K562 (cell line): ENCODE data around the gene TMEM117. TPM values are rescaled to one million over a fixed set of nuclear protein-coding genes. Genes with fewer than 3 reads are reported as not detected.

Source experiments
- ATAC-seq: fragments of 200-7000 bp; cut with Tn5 transposase; 3 replicates; pipeline ENCODE4 v1.9.1; 2020; ENCODE audit warnings: moderate library complexity
- BruUV-seq: library from RNA; stranded (reverse); fragments of 400-500 nt; replicated peaks from 2 replicates; lab custom pipeline; 2021; lab: Mats Ljungman, UMichigan
- CTCF ChIA-PET: fragments of 300-600 bp; formaldehyde crosslinking; extraction: SDS; loops from one replicate; lab custom pipeline; 2021; ENCODE audit warnings: low intra/inter-chr PET ratio; lab: Yijun Ruan, JAX
- POLR2A ChIA-PET: fragments of 300-600, 350-650 bp; sonication (Branson Sonifier 250); formaldehyde crosslinking; extraction: SDS; loops from one replicate; lab custom pipeline; 2021; ENCODE audit warnings: antibody characterized with exemption, inconsistent platforms; lab: Yijun Ruan, JAX
- DNase-seq, 4 experiments: peaks; one replicate each; pipeline versions ENCODE4 v3.0.0 to v3.0.0-alpha.2; 2011 to 2018; ENCODE audit warnings: low spot score in 3 of 4, mixed read lengths in 3 of 4; ENCODE audit errors: extremely low read depth in 1 of 4
- FAIRE-seq: peaks from 2 replicates; lab custom pipeline; 2011; peaks lifted over from hg19 to GRCh38; lab: Jason Lieb, UNC
- H2AFZ ChIP-seq: 2 replicates; pipeline ENCODE4 v1.6.0; 2011; ENCODE audit warnings: low read depth, low read length, control low read depth, inconsistent platforms
- H3K27ac ChIP-seq: fragments of 200-600 bp; 3 replicates; pipeline ENCODE4 v1.8.0; 2011; ENCODE audit warnings: low read depth, mild to moderate bottlenecking, control low read depth, inconsistent platforms, low read length, moderate library complexity, mixed read lengths; ENCODE audit errors: extremely low read depth
- H3K27me3 ChIP-seq, 2 experiments: fragments of 300-600 bp in 1 of 2; 2 replicates in 1 of 2; 3 replicates in 1 of 2; pipeline versions ENCODE4 v1.6.0 to v1.8.0; 2011; ENCODE audit warnings: inconsistent platforms in 2 of 2, low read length in 2 of 2, mild to moderate bottlenecking in 1 of 2, mixed read lengths in 1 of 2, moderate library complexity in 1 of 2; ENCODE audit not compliant: control insufficient read depth in 2 of 2, insufficient read depth in 2 of 2
- H3K36me3 ChIP-seq: fragments of 300-600 bp; 3 replicates; pipeline ENCODE4 v1.8.0; 2011; ENCODE audit warnings: mild to moderate bottlenecking, low read length, inconsistent platforms; ENCODE audit not compliant: control insufficient read depth, insufficient read depth
- H3K4me1 ChIP-seq, 2 experiments: fragments of 200-600 bp in 1 of 2; replicated peaks in 1 of 2; 2 replicates in 1 of 2; 3 replicates in 1 of 2; pipeline versions ENCODE4 v1.5.1 to v1.8.0; 2011; ENCODE audit warnings: inconsistent platforms in 2 of 2, low read length in 2 of 2, mild to moderate bottlenecking in 1 of 2, mixed read lengths in 1 of 2, moderate library complexity in 1 of 2; ENCODE audit not compliant: control insufficient read depth in 2 of 2, insufficient read depth in 2 of 2
- H3K4me2 ChIP-seq: 2 replicates; pipeline ENCODE4 v1.6.1; 2011; ENCODE audit warnings: low read length, control low read depth, inconsistent platforms, mixed read lengths; ENCODE audit not compliant: insufficient read depth
- H3K4me3 ChIP-seq: fragments of 200-600 bp; sonication (generic), shearing (Covaris generic); 2 replicates; pipeline ENCODE4 v1.5.1; 2016; ENCODE audit warnings: control low read depth, inconsistent platforms
- H3K79me2 ChIP-seq: fragments of 200-600 bp; 3 replicates; pipeline ENCODE4 v1.8.0; 2011; ENCODE audit warnings: low read length, inconsistent platforms; ENCODE audit not compliant: control insufficient read depth, insufficient read depth
- H3K9ac ChIP-seq, 2 experiments: 2 replicates each; pipeline versions ENCODE4 v1.6.0 to v1.6.1; 2011; ENCODE audit warnings: low read depth in 2 of 2, low read length in 2 of 2, control low read depth in 1 of 2, inconsistent platforms in 1 of 2, mild to moderate bottlenecking in 1 of 2, mixed read lengths in 1 of 2; ENCODE audit not compliant: insufficient read depth in 1 of 2
- H3K9me1 ChIP-seq: one replicate; pipeline ENCODE4 v1.6.0; 2011; ENCODE audit warnings: inconsistent platforms, mild to moderate bottlenecking, low read length, moderate library complexity; ENCODE audit not compliant: control insufficient read depth, insufficient read depth
- H3K9me3 ChIP-seq: replicated peaks from 2 replicates; pipeline ENCODE4 v1.5.1; 2011; ENCODE audit warnings: low read depth, low read length, inconsistent platforms; ENCODE audit not compliant: control insufficient read depth, insufficient read depth
- H4K20me1 ChIP-seq: replicated peaks from 2 replicates; pipeline ENCODE4 v1.6.1; 2011; ENCODE audit warnings: low read length, inconsistent platforms, mixed read lengths; ENCODE audit not compliant: control insufficient read depth, insufficient read depth
- CTBP1 ChIP-seq: fragments of 450-650 bp; IDR thresholded peaks from 2 replicates; pipeline ENCODE4 v1.6.1; 2016; ENCODE audit warnings: borderline replicate concordance
- CTCFL ChIP-seq: IDR thresholded peaks from 2 replicates; pipeline ENCODE4 v1.6.1; 2011; ENCODE audit warnings: borderline replicate concordance, low read depth, mild to moderate bottlenecking, moderate library complexity, low read length; ENCODE audit not compliant: insufficient read depth, poor library complexity, severe bottlenecking
- KLF6 ChIP-seq: fragments of 250-450 bp; sonication (Bioruptor Pico); IDR thresholded peaks from 2 replicates; pipeline ENCODE4 v1.4.0; 2020; ENCODE audit warnings: mild to moderate bottlenecking, moderate library complexity, borderline replicate concordance
- MLLT1 ChIP-seq, 2 experiments: fragments of 450-650 bp; IDR thresholded peaks; 2 replicates each; pipeline ENCODE4 v1.6.1; 2016
- MTA3 ChIP-seq: fragments of 450-650 bp; formaldehyde crosslinking; IDR thresholded peaks from 2 replicates; pipeline ENCODE4 v1.6.1; 2017; ENCODE audit warnings: mild to moderate bottlenecking, borderline replicate concordance
- MYBL2 ChIP-seq, 2 experiments: fragments of 450-650 bp in 1 of 2; sonication (generic) in 1 of 2; formaldehyde crosslinking in 1 of 2; IDR thresholded peaks; 2 replicates each; pipeline versions ENCODE4 v1.6.1 to v1.8.1; 2017 to 2022; ENCODE audit warnings: borderline replicate concordance in 1 of 2, inconsistent platforms in 1 of 2, low read depth in 1 of 2, mild to moderate bottlenecking in 1 of 2, missing genetic modification reagents in 1 of 2, moderate library complexity in 1 of 2
- PHB2 ChIP-seq: fragments of 450-650 bp; IDR thresholded peaks from 2 replicates; pipeline ENCODE4 v1.6.1; 2017; ENCODE audit warnings: low read depth
- PTTG1 ChIP-seq: fragments of 450-650 bp; IDR thresholded peaks from 2 replicates; pipeline ENCODE4 v1.6.1; 2016; ENCODE audit warnings: low read depth, mild to moderate bottlenecking, missing genetic modification characterization, missing compliant biosample characterization
- SAFB2 ChIP-seq: fragments of 200-400 bp; formaldehyde crosslinking; IDR thresholded peaks from 2 replicates; pipeline ENCODE4 v1.6.1; 2018; ENCODE audit warnings: borderline replicate concordance, low read length, low read depth, moderate library complexity; ENCODE audit not compliant: severe bottlenecking
- SAP30 ChIP-seq: fragments of 200-600 bp; sonication (generic); IDR thresholded peaks from 2 replicates; pipeline ENCODE4 v1.6.1; 2012; ENCODE audit warnings: borderline replicate concordance, low read depth, mild to moderate bottlenecking, moderate library complexity, low read length, control low read depth, inconsistent platforms; ENCODE audit not compliant: insufficient read depth, poor library complexity, severe bottlenecking
- SNIP1 ChIP-seq: fragments of 450-650 bp; IDR thresholded peaks from 2 replicates; pipeline ENCODE4 v1.7.1; 2017; ENCODE audit warnings: low read depth, mild to moderate bottlenecking
- TAF15 ChIP-seq: fragments of 200-400 bp; formaldehyde crosslinking; IDR thresholded peaks from 2 replicates; pipeline ENCODE4 v1.6.1; 2017; ENCODE audit warnings: mild to moderate bottlenecking, low read depth, low read length, moderate library complexity
- TFAM ChIP-seq: fragments of 250-450 bp; sonication (Bioruptor Pico); conservative IDR thresholded peaks from 2 replicates; pipeline ENCODE4 v1.5.0; 2021; ENCODE audit warnings: mild to moderate bottlenecking, moderate library complexity
- ZBTB26 ChIP-seq: fragments of 450-650 bp; formaldehyde crosslinking; IDR thresholded peaks from 2 replicates; pipeline ENCODE4 v1.4.0; 2022; ENCODE audit warnings: missing genetic modification characterization
- ZFP30 ChIP-seq: fragments of 250-450 bp; sonication (Bioruptor Pico); IDR thresholded peaks from 2 replicates; pipeline ENCODE4 v1.8.0; 2022; ENCODE audit warnings: moderate library complexity, mild to moderate bottlenecking, inconsistent platforms, borderline replicate concordance
- WGBS: fragments of 100-300 bp; shearing (Covaris generic); methylation state at CpG from one replicate; pipeline ENCODE4 v1.1.6; 2016; ENCODE audit warnings: low coverage, mixed read lengths; ENCODE audit not compliant: insufficient coverage; ENCODE audit errors: missing lambda C conversion rate; 5-methylcytosine and 5-hydroxymethylcytosine counted together
- in situ Hi-C: fragments of 300-500 bp; cut with MboI; formaldehyde crosslinking; loops from 4 replicates; pipeline ENCODE4 v1.15.0; 2018; ENCODE audit warnings: inconsistent platforms, mixed read lengths
- intact Hi-C: fragments of 100-400 bp; cut with micrococcal nuclease; formaldehyde crosslinking; loops from 2 replicates; pipeline ENCODE4 v1.14.2; 2022
- polyA plus RNA-seq, 8 experiments: library from polyadenylated mRNA; depleted of rRNA in 4 of 8; stranded (reverse) in 5 of 8; unstranded in 3 of 8; fragments of >200 nt; fragmentation: Nextera tagmentation in 2 of 8; fragmentation: Illumina TruSeq in 1 of 8; extraction: Ambion mirVana in 2 of 8; extraction: Trizol in 1 of 8; gene quantifications; 2 replicates each; pipeline versions ENCODE4 v1.2.1 to v1.2.3, GENCODE V29; 2011 to 2014; ENCODE audit warnings: inconsistent platforms in 1 of 8, missing spikeins in 1 of 8
- total RNA-seq, 7 experiments: library from RNA; depleted of rRNA in 6 of 7; stranded (reverse); fragments of >200 nt in 6 of 7; fragmentation: Illumina TruSeq in 2 of 7; extraction: Trizol in 2 of 7; gene quantifications; 2 replicates each; pipeline versions ENCODE4 v1.2.1 to v1.2.3, GENCODE V29; 2011 to 2021; ENCODE audit warnings: low replicate concordance in 1 of 7

TMEM117 gene
- total and polyA plus RNA-seq, 9 of the 15 experiments (the other 6 are each of a cell fraction or from before 2014, with no cell fraction given): 0.31 to 2.8 (median 1.0) TPM

GRCh38 chr12:44362947-44363346 is 527.1 kb downstream of the TMEM117 start:
- TF ChIP-seq MLLT1 (IDR thresholded peaks at IDR 0.05) (no peak), MYBL2 (IDR thresholded peaks at IDR 0.05; ENCODE audit: low read depth) (no peak), MYBL2 (CRISPR knock-in tag; IDR thresholded peaks at IDR 0.05; ENCODE audit: borderline replicate concordance) (no peak), TAF15 (no peak), KLF6 (CRISPR knock-in tag) (no peak), CTCFL (no peak), CTBP1 (no peak), MTA3 (no peak), PTTG1 (tag) (no peak), ZBTB26 (CRISPR knock-in tag) (no peak), SNIP1 (no peak), SAFB2 (no peak), ZFP30 (CRISPR knock-in tag) (no peak), PHB2 (no peak), TFAM (CRISPR knock-in tag) (no peak), SAP30 (no peak)
- ATAC-seq: no peak
- intact Hi-C loops: no loop called here

More at GRCh38 chr12:44362947-44363346, 527.1 kb downstream of the TMEM117 start:
- BruUV-seq: no TSS peak
- H3K27me3 ChIP-seq: no peaks in the 10 kb centered on the region
- no peak overlapping the region for H2AFZ ChIP-seq
- DNase-seq: no peak
- H3K4me1 ChIP-seq: no peaks in the 10 kb centered on the region
- no peak overlapping the region for H3K27ac ChIP-seq
- H3K9me3 ChIP-seq: no peaks in the 10 kb centered on the region
- no peaks in the 10 kb centered on the region for H3K79me2 ChIP-seq
- no peak for FAIRE-seq
- POLR2A ChIA-PET: no interaction called here
- H3K9me1 ChIP-seq: no peaks in the 10 kb centered on the region
- 13% methylated on average over 2 of the region's 2 CpGs for WGBS
- no peaks in the 10 kb centered on the region for H3K36me3 ChIP-seq
- no peak overlapping the region for H3K4me2 ChIP-seq
- H4K20me1 ChIP-seq: no peaks in the 10 kb centered on the region
- no peak overlapping the region for H3K4me3 ChIP-seq
- CTCF ChIA-PET: no interaction called here
- in situ Hi-C loops: no loop called here
- H3K9ac ChIP-seq: no peak overlapping the region
